GM18526 (cell line): ENCODE data around the gene IFT122.

Experiments
- POLR2A ChIP-seq: IDR thresholded peaks from 3 replicates; pipeline ENCODE4 v1.6.1; 2011; ENCODE audit not compliant: insufficient read length; ENCODE audit errors: extremely low read depth

Gene IFT122

GRCh38 chr3:129540776-129541516 is 100.9 kb downstream of the IFT122 start:
- no peak for TF ChIP-seq POLR2A

- TF ChIP-seq POLR2A = no peak
Measured at GRCh38 chr3:129542747-129543146, 102.7 kb downstream of the IFT122 start.

- no peak for TF ChIP-seq POLR2A
Measured at GRCh38 chr3:129543156-129543790, 103.2 kb downstream of the IFT122 start, which contains the start of gene H1-8. H1-8 (plus strand) TSS chr3:129543175; CDS start chr3:129543219, 44 bp downstream.

- TF ChIP-seq POLR2A = no peak
Measured at GRCh38 chr3:129543999-129544398, 104.0 kb downstream of the IFT122 start.

GRCh38 chr3:129547241-129547640 is 107.2 kb downstream of the IFT122 start:
- no peak for TF ChIP-seq POLR2A

- no peak for TF ChIP-seq POLR2A
Measured at GRCh38 chr3:129548104-129548965, 108.3 kb downstream of the IFT122 start.

GRCh38 chr3:129549006-129549800 is 109.2 kb downstream of the IFT122 start:
- TF ChIP-seq POLR2A = no peak

- no peak for TF ChIP-seq POLR2A
Measured at GRCh38 chr3:129549805-129550204, 109.8 kb downstream of the IFT122 start.

GRCh38 chr3:129552287-129553050 is 112.4 kb downstream of the IFT122 start:
- TF ChIP-seq POLR2A = no peak

GRCh38 chr3:129553171-129553570 is 113.1 kb downstream of the IFT122 start:
- TF ChIP-seq POLR2A = no peak

- TF ChIP-seq POLR2A = no peak
Measured at GRCh38 chr3:129553719-129554118, 113.7 kb downstream of the IFT122 start.

- no peak for TF ChIP-seq POLR2A
Measured at GRCh38 chr3:129554356-129555152, 114.5 kb downstream of the IFT122 start.

GRCh38 chr3:129555153-129555550 is 115.1 kb downstream of the IFT122 start:
- TF ChIP-seq POLR2A = no peak

GRCh38 chr3:129555616-129556357 is 115.8 kb downstream of the IFT122 start:
- TF ChIP-seq POLR2A = no peak
